Measurements from ENCODE around the gene DENND6B. TPM values are rescaled to one million over a fixed set of nuclear protein-coding genes. Genes with fewer than 3 reads are reported as not detected.

The DENND6B gene
- total RNA-seq, 1 experiment from 2014 or later, result 4.0 TPM

DNA sequence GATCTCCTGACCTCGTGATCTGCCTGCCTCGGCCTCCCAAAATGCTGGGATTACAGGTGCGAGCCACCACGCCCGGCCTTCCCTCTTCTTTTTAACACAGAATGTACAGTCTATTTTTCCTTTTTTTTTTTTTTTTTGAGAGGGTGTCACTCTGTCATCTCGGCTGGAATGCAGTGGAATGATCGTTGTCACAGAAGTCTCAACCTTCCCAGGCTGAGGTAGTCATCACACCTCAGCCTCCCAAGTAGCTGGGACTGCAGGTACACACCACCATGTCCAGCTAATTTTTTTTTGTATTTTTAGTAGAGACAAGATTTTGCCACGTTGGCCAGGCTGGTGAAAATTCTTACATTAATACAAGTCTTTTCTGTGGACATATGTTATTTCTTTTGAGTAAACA, 29.4 kb upstream of the DENND6B start:
- H3K9me3 Mint-ChIP-seq (ENCODE audit: unreplicated experiment), result no peaks in the 10 kb centered on the region
- no peak for DNase-seq (ENCODE audit: unreplicated experiment)
- H3K36me3 Mint-ChIP-seq (ENCODE audit: insufficient read depth, unreplicated experiment), result peaks cover 51% of the 10 kb centered on the region
- peaks cover 5% of the 10 kb centered on the region for H3K4me1 Mint-ChIP-seq (ENCODE audit: insufficient read depth, unreplicated experiment)
- BruUV-seq (replicated peaks), result no TSS peak
- ChIA-PET CTCF (interaction anchor here (0.6 kb wide), 1 partner anchor 11 kb away, joined by 5 read pairs; no protein-coding TSS in a partner anchor), POLR2A (no interaction called here)
- H3K27ac Mint-ChIP-seq (ENCODE audit: low read depth, unreplicated experiment), result no peak overlapping the region
- TF ChIP-seq, protein P1, sequence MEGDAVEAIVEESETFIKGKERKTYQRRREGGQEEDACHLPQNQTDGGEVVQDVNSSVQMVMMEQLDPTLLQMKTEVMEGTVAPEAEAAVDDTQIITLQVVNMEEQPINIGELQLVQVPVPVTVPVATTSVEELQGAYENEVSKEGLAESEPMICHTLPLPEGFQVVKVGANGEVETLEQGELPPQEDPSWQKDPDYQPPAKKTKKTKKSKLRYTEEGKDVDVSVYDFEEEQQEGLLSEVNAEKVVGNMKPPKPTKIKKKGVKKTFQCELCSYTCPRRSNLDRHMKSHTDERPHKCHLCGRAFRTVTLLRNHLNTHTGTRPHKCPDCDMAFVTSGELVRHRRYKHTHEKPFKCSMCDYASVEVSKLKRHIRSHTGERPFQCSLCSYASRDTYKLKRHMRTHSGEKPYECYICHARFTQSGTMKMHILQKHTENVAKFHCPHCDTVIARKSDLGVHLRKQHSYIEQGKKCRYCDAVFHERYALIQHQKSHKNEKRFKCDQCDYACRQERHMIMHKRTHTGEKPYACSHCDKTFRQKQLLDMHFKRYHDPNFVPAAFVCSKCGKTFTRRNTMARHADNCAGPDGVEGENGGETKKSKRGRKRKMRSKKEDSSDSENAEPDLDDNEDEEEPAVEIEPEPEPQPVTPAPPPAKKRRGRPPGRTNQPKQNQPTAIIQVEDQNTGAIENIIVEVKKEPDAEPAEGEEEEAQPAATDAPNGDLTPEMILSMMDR (IDR thresholded peaks at IDR 0.05; ENCODE audit: unreplicated experiment), result no peak
- no peak overlapping the region for H3K4me3 Mint-ChIP-seq (ENCODE audit: unreplicated experiment)
- no peaks in the 10 kb centered on the region for H3K27me3 Mint-ChIP-seq (ENCODE audit: insufficient read depth, unreplicated experiment)
- intact Hi-C loops (cut with micrococcal nuclease), result no loop called here

DNA sequence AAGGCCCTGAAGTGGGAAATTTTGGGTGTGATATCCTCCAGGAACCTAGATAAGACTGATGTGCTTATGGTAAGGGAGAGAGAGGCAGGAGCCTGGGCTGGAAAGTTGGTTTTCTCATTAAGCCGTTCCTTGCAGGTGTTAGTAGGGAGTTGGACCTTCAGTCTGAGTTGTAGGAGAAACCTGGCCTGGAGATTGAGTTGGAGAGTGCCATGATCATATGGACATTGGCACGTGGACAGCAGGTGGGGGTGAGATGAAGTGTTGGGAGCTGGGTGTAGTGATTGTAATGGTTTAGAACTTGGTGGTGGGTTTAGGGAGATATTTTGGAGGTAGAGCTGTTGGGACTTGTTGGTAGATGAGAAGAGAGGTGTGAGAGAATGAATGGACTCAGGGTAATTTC, 21.2 kb upstream of the DENND6B start:
- Mint-ChIP-seq H3K36me3 (ENCODE audit: insufficient read depth, unreplicated experiment) (peaks cover 28% of the 10 kb centered on the region), H3K27ac (ENCODE audit: low read depth, unreplicated experiment) (no peak overlapping the region), H3K4me1 (ENCODE audit: insufficient read depth, unreplicated experiment) (no peaks in the 10 kb centered on the region), H3K27me3 (ENCODE audit: insufficient read depth, unreplicated experiment) (no peaks in the 10 kb centered on the region), H3K9me3 (ENCODE audit: unreplicated experiment) (no peaks in the 10 kb centered on the region), H3K4me3 (ENCODE audit: unreplicated experiment) (no peak overlapping the region)
- BruUV-seq (replicated peaks), result no TSS peak
- CTCF ChIA-PET, result interaction anchor here (0.5 to 0.6 kb wide), 2 partner anchors 25 to 198 kb away, joined by 3 read pairs; no protein-coding TSS in a partner anchor
- no peak for DNase-seq (ENCODE audit: unreplicated experiment)
- POLR2A ChIA-PET, result no interaction called here
- intact Hi-C loops (cut with micrococcal nuclease), result no loop called here
- TF ChIP-seq, protein P1 (IDR thresholded peaks at IDR 0.05; ENCODE audit: unreplicated experiment), result no peak

DNA sequence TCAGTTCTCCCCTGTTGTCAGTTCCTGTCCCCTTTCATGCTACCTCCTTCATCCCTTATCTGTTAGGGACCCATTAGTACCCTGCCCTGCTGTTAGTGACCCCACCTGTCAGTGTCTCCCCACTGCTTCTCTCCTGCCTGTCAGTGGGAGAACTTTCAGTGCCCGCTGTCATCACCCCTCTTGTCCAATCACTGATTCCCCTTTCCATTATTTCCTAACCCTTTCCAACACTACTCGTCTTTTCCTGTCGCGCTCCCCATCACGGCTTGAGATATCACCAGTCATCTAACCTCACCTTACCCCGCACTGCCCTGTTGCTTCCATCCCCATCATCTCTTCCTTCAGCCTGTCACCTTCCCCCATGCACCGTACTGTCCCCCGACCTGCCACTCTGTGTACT, 20.3 kb upstream of the DENND6B start:
- ChIA-PET CTCF (interaction anchor here (0.5 to 0.6 kb wide), 2 partner anchors 96 to 197 kb away, joined by 3 read pairs; partner anchors contain the start of gene HDAC10), POLR2A (no interaction called here)
- Mint-ChIP-seq H3K9me3 (ENCODE audit: unreplicated experiment) (no peaks in the 10 kb centered on the region), H3K4me3 (ENCODE audit: unreplicated experiment) (no peak overlapping the region), H3K36me3 (ENCODE audit: insufficient read depth, unreplicated experiment) (peaks cover 19% of the 10 kb centered on the region), H3K4me1 (ENCODE audit: insufficient read depth, unreplicated experiment) (no peaks in the 10 kb centered on the region), H3K27me3 (ENCODE audit: insufficient read depth, unreplicated experiment) (no peaks in the 10 kb centered on the region), H3K27ac (ENCODE audit: low read depth, unreplicated experiment) (no peak overlapping the region)
- no peak for DNase-seq (ENCODE audit: unreplicated experiment)
- TF ChIP-seq, protein P1 (IDR thresholded peaks at IDR 0.05; ENCODE audit: unreplicated experiment), result no peak
- BruUV-seq (replicated peaks), result no TSS peak
- intact Hi-C loops (cut with micrococcal nuclease), result no loop called here

- Mint-ChIP-seq H3K4me1 (ENCODE audit: insufficient read depth, unreplicated experiment) (no peaks in the 10 kb centered on the region), H3K9me3 (ENCODE audit: unreplicated experiment) (no peaks in the 10 kb centered on the region), H3K27me3 (ENCODE audit: insufficient read depth, unreplicated experiment) (no peaks in the 10 kb centered on the region), H3K36me3 (ENCODE audit: insufficient read depth, unreplicated experiment) (peaks cover 12% of the 10 kb centered on the region), H3K27ac (ENCODE audit: low read depth, unreplicated experiment) (no peak overlapping the region), H3K4me3 (ENCODE audit: unreplicated experiment) (no peak overlapping the region)
- TF ChIP-seq, protein P1 (IDR thresholded peaks at IDR 0.05; ENCODE audit: unreplicated experiment), result no peak
- ChIA-PET CTCF (no interaction called here), POLR2A (no interaction called here)
- no peak for DNase-seq (ENCODE audit: unreplicated experiment)
- no TSS peak for BruUV-seq (replicated peaks)
- intact Hi-C loops (cut with micrococcal nuclease), result no loop called here
Observed at GRCh38 chr22:50346470-50346869, 19.7 kb upstream of the DENND6B start.
